ENCODE results near the gene WARS2.
"Not testable (repeated sequence)": the region's sequence is repeated elsewhere in the genome, so short reads cannot be mapped to it uniquely, and the experiment has no call there.

The WARS2 gene

DNA sequence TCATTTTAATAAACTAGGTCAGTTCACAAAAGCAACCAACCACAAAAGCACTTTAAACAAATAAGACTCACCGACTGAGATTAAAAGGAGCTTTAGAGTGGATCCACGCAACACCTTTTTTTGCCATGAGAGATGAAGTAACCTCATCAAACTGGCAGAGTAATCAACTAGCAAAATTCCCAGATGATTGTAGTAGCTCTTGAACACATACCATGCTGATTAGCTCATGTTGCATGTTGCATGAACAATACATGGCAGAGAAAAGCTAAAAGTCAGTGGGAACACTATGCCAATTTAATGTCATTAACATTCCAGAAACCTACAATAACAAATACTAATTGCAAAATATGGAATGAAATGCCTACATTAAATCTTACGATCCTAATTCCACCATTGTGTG is 4.1 kb downstream of the WARS2 start:
- no peak for DNase-seq

DNA sequence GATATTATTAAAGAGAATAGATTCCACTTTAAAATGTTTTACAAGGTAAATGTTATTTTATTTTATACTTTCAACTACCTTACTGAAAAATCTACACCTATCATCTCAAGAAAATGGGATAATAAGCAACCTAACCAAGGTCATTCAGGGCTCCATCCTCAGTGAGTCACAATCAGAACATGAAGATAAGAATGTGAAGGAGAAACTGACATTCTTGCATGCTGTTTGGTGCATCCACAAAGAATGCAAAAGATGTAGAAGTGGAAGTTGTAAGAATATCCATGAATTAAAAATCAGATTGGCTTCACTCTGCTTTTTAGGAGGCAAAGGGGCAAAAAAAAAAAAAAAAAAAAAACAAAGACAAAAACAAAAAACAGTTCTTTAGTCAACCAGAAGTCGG is 6.5 kb downstream of the WARS2 start:
- no peak for DNase-seq

DNA sequence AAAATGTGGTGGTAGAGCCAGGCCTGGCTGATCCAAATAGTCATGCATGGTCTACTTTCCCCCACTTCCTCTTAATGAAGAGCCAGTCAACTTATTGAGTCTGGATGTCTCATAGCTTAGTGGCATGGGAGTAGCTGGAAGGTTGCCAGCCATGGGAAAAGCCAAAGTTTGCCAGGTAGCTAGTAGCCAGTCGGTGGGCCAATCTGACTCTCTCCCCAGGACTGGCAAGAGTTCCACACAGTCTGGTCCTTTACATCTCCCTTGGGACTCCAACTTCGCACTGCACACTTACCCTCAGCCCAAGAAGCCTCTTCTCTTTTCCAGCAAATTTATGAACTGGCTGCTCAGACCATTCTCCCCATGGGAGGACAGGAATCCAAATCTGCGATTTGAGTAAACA is 8.3 kb downstream of the WARS2 start:
- no peak for DNase-seq

DNA sequence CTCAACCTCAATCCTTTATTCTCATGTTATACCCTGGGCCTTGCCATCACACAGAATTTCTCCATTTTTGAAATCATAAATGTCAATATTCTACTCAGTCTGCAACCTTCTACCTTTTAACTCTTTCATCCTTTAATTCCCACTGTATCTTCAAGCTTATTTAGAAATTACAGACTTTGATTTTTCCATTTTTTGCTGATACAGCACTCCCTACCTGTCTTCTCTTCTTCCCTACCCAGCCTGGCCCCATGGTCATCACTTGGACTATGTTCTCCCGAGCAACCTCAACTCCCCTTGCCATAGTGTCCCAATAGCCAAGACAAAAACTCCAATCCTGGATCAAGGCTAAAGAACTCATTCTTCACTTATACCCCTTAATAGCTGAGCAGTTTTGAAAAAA is 14.6 kb downstream of the WARS2 start:
- DNase-seq: no peak

DNA sequence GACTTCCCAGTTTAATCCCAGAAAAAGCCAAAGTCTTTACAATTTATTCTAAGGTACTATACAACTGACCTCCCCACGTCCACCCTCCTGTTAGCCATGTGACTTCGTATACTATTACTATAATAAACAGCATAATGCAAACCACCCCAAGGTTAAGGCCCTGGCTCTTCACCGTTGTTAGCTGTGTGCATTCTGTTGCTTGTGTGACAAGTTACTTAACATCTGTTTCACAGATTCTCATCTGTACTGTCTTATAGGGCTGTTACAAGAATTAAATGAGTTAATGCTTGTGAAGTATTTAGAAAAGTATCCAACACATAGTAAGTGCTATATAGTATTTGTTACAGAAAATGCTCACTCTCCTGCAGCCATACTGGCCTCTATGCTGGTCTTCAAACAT is 15.7 kb downstream of the WARS2 start:
- no peak for DNase-seq

DNA sequence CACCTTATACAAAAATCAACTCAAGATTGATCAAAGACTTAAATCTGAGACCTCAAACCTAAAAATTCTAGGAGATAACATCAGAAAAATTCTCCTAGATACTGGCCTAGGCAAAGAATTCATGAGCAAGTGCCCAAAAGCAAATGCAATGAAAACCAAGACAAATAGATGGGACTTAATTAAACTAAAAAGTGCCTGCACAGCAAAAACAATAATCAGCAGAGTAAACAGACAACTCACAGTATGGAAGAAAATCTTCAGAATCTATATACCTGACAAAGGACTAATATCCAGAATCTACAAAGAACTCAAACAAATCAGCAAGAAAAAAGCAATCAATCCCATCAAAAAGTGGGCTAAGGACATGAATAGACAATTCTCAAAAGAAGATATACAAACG is 18.6 kb downstream of the WARS2 start:
- not testable (repeated sequence) for DNase-seq

DNA sequence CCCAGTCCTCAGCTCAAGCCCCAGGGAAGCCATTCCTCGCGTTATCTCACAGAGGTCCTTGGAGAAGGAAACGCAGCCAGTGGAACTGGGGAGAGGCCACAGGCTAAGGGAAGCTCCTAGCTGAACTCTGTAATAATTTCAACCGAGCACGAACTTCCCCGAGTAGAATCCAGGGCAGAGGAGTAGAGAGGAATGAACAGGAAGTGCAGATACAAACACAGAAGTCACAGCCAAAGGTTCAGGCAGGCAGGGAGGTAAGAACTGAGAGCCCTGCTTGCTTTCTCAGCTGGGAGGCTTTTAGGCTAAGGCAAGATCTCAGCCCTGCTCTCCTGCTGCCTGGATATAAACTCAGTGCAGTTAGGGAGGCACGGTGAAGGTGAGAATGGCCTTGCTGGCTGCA is 23.7 kb downstream of the WARS2 start:
- DNase-seq: no peak

DNA sequence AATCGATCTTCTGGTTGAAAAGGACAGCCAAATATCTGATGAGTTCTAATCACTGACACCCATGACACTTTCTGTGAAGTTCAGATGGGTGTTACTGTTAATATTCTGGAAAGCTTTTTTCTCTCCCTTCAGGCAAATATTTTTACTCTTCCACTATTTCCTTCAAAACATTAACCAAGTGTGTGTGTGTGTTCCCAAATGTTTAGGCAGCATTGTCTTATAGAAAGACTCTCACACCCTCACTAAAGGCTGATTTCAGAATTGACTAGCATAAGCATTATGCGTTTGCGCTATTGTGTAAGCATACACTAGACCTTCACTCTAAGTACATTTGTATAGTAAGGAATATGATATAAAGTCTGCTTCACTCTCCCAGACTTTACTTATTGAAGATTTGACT is 24.7 kb downstream of the WARS2 start:
- DNase-seq: no peak

DNA sequence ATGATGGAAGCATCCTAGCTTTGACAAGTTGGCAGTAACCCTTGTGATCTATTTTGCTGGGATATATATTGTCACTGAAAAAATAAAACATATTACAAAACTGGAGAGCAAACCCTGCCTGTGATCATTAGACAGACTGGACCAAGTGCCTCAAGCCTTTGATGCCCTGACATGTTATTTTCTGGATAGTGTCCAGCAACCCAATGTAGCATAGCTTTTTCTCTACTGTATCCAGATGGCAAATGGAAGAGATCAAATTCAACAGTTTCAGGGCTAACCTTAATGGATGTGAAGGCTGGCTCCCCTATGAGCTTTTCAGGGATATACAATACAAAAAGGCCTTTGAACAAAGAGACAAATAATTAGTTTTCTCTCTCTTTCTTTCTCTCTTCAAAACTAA is 25.1 kb downstream of the WARS2 start:
- DNase-seq: no peak

DNA sequence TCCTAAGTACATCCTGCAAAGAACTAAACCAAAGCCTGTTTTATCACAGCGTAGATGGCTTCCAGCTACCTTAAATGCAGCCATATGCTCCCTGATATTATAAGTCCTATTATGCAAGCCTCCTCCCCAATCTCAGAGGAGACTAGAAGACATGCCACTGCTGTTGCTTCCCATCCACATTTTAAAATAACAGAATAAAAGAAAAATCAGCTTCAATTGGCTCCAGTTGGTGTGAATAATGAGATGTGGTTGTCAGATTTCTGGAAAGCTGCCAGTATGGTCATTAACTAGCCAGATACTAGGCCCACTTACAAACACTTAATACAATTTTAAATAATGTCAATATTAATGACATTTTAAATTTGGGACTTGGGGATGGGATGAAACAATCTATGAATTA is 25.7 kb downstream of the WARS2 start:
- DNase-seq: no peak

DNA sequence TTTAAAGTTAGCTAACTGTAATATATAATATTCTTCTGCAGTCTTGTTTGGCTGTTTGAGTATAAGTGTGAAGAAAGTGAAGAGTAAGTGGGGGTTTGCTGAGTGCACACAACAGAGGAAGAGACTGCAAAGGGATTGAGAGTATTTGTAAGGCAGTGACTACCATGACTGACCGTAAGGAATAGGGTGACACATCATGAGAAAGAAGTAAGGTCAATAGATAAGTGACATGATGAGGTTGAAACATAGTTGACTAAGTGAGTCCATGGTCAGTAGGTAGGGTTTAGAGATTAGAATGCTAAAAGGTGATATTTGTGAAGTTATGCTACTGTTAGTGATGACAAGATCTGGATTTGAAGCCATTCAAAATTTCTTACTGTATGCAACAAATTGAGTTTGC is 27.7 kb downstream of the WARS2 start:
- DNase-seq: no peak

DNA sequence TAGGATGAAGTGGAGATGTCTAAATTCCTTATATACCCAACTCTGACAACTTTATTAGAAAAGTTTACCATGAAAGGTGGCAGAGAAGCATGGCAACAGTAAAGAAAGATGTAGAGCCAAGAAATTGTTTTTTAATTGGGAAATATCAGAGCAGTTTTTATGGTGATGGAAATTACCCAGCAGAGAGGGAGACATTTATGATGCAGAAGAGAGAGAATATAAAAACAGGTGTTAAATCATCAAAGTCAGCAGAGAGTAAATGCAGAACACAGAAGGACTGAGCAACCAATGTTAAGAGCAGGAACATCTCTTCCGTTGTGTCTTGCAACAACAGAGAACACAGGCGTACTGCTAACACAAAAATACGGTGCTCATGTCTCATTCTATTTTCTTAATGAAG is 28.2 kb downstream of the WARS2 start:
- no peak for DNase-seq

DNA sequence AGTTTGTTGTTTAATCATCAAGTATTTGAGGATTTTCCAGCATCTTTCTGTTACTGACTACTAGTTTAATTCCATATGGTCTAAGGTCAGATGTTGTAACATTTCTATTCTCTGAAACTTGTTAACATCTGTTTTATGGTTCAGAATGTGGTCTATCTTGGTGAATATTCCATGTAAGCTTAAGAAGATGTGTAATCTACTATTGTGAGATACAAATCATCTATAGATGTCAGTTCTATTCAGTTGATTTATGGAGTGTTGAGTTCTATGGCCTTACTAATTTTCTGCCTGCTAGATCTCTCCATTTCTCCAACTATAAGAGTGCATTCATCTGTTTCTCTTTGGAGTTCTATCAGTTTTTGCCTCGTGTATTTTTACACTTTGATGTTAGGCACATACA is 31.5 kb downstream of the WARS2 start:
- no peak for DNase-seq

DNA sequence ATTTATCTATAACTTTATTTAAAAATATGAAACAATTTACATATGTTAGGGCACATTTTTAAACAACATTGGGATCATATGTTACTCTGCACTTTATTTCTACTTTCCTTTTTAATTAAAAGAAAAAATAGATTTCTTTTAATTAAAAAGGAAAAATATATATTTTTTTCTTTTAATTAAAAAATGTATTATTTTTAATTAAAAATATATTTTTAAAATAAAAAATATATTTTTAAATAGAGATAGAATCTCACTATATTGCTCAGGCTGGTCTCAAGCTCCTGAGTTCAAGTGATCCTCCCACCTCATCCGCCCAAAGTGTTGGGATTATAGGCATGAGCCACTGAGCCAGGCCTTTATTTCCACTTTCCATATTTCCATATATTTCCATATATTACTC is 36.7 kb downstream of the WARS2 start:
- DNase-seq: no peak

DNA sequence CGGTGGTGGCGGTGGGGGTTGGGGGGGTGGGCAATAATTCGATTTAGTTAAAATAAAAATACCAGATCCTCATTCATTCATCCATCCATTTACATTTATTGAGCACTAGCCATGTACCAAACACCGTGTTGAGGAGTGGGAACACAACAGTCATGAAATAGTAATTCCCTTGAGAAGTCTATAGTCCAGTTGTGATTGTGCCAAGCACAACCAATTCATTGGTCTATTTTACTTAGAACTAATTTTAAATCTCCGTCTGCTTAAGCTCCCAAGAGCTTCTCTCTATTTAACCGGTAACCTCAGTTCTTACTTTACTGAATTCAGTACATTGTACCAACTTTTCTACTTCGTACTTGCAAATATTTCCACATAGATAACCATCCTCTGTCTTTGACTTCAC is 38.4 kb downstream of the WARS2 start:
- no peak for DNase-seq

DNA sequence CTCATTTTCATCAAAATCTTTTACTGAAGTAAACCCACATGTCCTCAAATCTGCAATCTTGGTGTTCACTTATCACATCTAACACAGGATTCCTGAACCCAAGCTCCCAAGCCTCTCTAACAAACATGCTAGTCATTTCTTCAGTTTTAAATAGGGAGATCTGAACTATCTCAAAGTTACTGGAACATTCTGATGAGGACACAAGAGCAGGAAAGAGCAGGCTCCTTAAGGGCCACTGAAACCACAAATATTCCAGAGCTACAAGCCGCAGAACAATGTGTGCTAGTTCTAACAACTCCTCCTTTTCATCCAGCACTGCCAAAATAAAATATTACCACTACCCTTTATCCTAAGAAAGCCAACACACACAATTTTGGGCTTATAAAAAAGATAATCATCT is 38.9 kb downstream of the WARS2 start:
- DNase-seq: no peak

DNA sequence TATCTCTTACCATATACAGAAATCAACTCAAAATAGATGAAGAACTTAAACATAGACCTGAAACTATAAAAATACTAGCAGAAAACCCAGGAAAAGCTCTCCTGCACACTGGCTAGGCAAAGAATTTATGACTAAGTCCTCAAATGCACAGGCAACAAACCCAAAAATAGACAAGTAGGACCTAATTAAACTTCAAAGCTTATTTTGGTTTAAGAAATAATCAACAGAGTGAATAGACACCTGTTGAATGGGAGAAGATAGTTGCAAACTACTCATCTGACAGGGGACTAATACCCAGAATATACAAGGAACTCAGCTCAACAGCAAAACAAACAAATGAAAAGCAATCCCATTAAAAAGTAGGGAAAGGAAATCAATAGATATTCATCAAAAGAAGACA is 40.7 kb downstream of the WARS2 start:
- DNase-seq: no peak

DNA sequence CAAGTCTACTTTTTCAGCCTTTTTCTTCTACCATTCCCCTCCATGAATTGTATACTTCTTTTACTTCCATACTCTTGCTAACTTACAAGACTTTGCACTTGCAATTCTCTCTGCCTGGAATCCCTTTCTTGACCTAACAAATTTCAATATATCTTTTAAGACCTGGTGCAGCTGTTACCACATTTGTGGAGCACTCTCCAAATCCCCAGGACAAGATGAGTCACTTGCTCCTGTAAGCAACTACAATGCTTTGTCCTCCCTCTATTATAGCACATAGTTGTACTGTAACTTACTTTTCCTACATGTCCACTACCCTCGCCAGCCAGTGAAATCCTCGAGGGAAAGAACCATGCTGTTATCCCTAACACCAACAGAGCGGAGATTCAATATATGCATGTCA is 43.1 kb downstream of the WARS2 start:
- DNase-seq: no peak

DNA sequence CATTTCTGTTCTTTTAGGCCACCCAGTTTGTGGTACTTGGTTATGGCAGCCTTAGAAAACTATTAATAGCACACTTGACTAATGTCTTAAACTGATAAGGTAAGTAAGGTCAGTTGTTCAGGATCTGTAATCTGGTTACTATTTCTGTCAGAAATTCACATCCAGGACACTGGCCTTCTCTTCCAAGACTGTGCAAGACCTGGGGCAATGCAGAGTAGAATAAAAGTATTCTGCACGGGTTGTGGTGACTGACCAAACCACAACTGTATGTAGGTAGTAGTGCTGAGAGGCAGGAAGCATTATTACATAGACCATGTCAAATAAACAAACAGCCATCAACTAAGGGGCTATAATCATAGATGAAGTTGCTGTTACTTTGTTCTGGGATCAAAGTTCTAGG is 46.7 kb downstream of the WARS2 start:
- no peak for DNase-seq

DNA sequence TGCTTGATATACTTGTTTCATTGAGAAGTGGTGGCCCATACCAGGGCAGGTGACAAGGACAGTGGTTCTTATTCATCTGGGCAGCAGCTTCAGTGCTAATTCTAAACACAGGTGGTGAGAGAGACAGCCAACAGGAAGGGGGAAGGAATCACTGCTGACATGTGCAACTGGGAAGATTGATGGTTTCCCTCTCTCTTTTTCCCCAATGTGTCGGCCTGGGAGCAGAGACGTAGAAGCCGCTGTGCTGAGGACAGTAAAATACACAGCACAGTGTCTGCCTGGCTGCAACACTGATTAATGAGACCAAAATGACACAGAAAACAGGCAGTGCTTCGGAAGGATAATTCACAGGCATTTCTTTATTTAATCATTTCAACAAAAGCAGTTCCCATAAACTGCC is 48.8 kb downstream of the WARS2 start:
- DNase-seq: no peak

DNA sequence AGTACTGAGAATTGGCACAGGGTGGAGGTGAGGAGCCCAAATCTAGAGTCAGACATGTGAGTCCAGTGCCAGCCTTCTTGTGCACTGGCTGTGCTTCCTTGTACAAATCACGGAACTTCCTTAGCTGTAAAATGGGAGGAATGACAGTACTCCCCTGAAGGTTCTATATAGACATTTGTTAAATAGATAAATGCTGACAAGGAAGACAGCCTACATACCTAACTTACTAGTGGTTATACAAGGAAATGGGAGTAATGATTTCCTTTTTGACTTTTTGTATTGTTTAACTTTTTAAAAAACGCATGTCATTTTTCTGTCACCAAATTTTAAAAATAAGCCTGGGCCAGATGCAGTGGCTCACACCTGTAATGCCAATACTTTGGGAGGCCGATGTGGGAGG is 50.2 kb downstream of the WARS2 start:
- DNase-seq: no peak

DNA sequence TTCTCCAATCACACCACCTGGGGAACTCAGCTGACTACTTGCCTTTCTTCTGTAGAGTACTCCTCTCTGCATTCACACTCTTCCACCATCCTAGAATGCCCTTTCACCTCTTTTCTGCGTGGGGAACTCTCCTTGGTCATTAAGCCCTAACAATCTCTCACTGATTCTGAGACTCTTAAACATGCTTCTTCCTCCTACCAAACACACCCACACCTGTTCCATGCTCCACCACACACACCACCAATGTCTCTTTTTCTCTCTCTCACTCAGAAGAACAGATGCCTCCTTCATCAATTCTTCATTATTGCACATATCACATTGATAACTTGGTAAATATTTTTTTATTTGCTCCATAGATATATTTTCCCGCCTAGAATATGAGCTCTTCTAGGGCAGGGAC is 53.6 kb downstream of the WARS2 start:
- no peak for DNase-seq

DNA sequence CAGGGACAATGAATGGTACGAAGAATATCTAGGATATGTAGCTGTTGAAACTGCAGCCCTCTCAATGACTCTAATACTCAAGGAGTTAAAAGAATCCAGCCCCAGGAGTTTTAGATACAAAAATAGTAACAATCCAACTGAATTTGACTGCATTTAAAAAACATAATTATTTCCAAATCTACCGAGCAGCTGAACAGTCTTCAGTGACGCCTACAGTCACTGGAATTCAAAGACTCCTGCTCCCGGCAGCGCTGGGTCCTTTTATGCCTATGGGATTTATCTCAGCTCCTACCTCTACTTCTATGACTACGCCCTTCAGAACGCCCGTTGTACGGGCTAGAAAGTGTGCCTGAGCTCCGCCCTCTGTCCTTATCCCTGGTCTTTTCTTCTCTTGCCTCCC is 55.7 kb downstream of the WARS2 start:
- DNase-seq: no peak

DNA sequence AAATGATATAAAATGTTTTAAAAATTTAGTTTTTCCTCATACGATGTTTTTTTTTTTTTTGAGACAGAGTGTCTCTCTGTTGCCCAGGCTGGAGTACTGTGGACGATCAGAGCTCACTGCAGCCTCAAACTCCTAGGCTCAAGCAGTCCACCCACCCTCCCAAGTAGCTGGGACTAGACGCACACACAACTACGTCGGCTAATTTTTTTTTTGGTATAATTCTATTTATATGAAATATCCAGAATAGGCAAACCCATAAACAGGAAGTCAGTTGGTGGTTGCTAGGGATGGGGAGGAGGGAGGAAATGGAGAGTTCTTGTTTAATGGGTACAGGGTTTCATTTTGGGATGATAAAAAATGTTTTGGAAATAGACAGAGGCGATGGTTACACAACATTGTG is 56.5 kb downstream of the WARS2 start:
- no peak for DNase-seq

DNA sequence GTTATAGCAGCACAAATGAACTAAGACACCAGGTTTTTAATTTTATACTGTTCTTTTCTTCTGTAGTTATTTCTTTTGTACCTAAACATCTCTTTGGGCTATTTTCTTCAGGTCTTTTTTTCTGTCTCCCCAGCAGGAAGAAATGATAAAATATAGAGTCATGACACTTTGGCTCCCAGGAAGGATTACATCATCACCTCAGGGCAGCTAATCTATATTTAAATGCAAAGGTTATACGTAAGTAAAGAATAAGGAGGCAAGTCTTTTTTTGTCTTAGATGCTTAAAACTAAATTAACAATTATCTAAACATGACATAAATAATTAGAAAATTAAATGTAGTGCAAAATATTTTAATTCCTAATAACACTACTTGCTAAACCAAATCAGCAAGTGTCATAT is 57.0 kb downstream of the WARS2 start:
- DNase-seq: no peak

DNA sequence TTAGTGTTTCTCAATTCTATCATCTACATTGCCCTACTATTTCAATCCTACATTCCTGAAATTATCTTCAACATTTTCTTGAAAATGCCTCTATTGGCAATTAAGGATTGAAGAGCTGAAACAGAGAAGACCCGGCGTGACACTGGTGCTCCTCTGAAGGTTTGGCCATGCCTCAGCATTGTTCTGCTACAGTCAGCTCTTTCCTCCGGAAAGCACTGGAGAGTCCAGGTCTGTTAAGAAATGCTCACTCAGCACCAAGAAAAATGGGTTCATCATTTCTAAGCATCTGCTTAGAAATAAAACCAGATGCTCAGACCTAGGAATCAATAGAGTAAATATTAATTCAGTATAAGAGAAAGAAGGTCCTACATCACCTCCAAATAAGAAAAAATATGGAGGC is 58.8 kb downstream of the WARS2 start:
- DNase-seq: no peak

DNA sequence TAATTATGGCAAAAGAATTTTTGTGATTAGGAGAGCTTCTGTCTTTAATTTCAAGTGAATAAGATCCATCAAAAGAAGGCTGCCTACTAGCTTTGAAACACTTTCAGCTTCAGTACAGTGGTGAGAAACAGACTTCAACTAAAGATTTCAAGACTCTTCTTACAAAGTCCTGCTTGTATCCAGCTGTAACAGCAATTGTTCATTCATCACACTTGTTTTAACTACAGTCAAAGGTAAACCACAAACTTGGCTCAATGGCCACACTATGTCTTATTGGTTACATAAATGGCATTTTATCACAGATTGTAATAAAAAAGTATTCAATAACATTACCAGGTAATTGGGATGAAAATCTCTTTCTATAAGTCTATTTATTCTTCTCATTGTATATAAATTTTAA is 59.2 kb downstream of the WARS2 start:
- no peak for DNase-seq
